ENCODE results near the gene ARPP21. TPM values are rescaled to one million over a fixed set of nuclear protein-coding genes. Genes with fewer than 3 reads are reported as not detected.

Gene ARPP21
- total RNA-seq, 1 experiment from 2014 or later = not detected

GRCh38 chr3:35708394-35709271, 69.3 kb downstream of the ARPP21 start (continued):
- TF ChIP-seq ZNF512 (CRISPR knock-in tag; IDR thresholded peaks at IDR 0.05; ENCODE audit: borderline replicate concordance) (no peak), MLX (CRISPR knock-in tag; IDR thresholded peaks at IDR 0.05) (no peak), ATF2 (CRISPR knock-in tag; IDR thresholded peaks at IDR 0.05; ENCODE audit: borderline replicate concordance, low read depth) (no peak), SOX15 (CRISPR knock-in tag; IDR thresholded peaks at IDR 0.05) (no peak), ARID4B (CRISPR knock-in tag; IDR thresholded peaks at IDR 0.05; ENCODE audit: borderline replicate concordance) (no peak), SMAD3 (CRISPR knock-in tag; IDR thresholded peaks at IDR 0.05; ENCODE audit: borderline replicate concordance) (no peak), MXD4 (CRISPR knock-in tag; IDR thresholded peaks at IDR 0.05; ENCODE audit: borderline replicate concordance) (no peak), HMGXB4 (CRISPR knock-in tag; IDR thresholded peaks at IDR 0.05) (no peak), CREM (CRISPR knock-in tag; IDR thresholded peaks at IDR 0.05) (no peak), GABPB1 (CRISPR knock-in tag; IDR thresholded peaks at IDR 0.05) (no peak), TCF7 (CRISPR knock-in tag; IDR thresholded peaks at IDR 0.05; ENCODE audit: low read depth) (no peak), NFATC4 (CRISPR knock-in tag; IDR thresholded peaks at IDR 0.05) (no peak)

GRCh38 chr3:35709691-35710090, 70.4 kb downstream of the ARPP21 start:
- Mint-ChIP-seq H3K36me3 (no peaks in the 10 kb centered on the region), H3K9me3 (no peaks in the 10 kb centered on the region), H3K27me3 (ENCODE audit: low read depth) (no peaks in the 10 kb centered on the region), H3K27ac (no peak overlapping the region), H3K4me1 (0 out of 2 replicates have a peak, but pooled peaks cover 3% of the 10 kb centered on the region), H3K4me3 (no peak overlapping the region)
- DNase-seq (ENCODE audit: low spot score) (no peak), ATAC-seq (peak; percentile 46; the same call in 1 of the 2 replicates)
- CTCF ChIA-PET = no interaction called here
- POLR2A ChIA-PET = no interaction called here
- TF ChIP-seq NR2C2 (CRISPR knock-in tag; IDR thresholded peaks at IDR 0.05) (no peak), E2F4 (CRISPR knock-in tag; IDR thresholded peaks at IDR 0.05; ENCODE audit: borderline replicate concordance, low read depth) (no peak), GTF2I (CRISPR knock-in tag; conservative IDR thresholded peaks at IDR 0.05) (no peak), ZBTB43 (CRISPR knock-in tag; IDR thresholded peaks at IDR 0.05) (no peak), ATF6 (CRISPR knock-in tag; IDR thresholded peaks at IDR 0.05) (no peak), E2F1 (CRISPR knock-in tag; IDR thresholded peaks at IDR 0.05) (no peak), NR1H2 (CRISPR knock-in tag; IDR thresholded peaks at IDR 0.05) (no peak)

Measured in WTC11 (cell line).